SK-N-SH (cell line): ENCODE data around the gene POC5. TPM values are rescaled to one million over a fixed set of nuclear protein-coding genes. Genes with fewer than 3 reads are reported as not detected.

ENCODE experiments used
- CTCF ChIA-PET: fragments of 300-600, 350-600 bp; formaldehyde crosslinking; extraction: SDS; loops from one replicate; lab custom pipeline; 2021; lab: Yijun Ruan, JAX
- POLR2A ChIA-PET: fragments of 350-600 bp; sonication (Branson Sonifier 250); formaldehyde crosslinking; extraction: SDS; loops from one replicate; lab custom pipeline; 2020; ENCODE audit warnings: antibody characterized with exemption, inconsistent platforms; lab: Yijun Ruan, JAX
- DNase-seq: peaks from one replicate; pipeline ENCODE4 v3.0.0; 2012
- H2AFZ ChIP-seq: fragments of 200-600 bp; sonication (generic); 2 replicates; pipeline ENCODE4 v1.8.1; 2016; ENCODE audit warnings: antibody characterized with exemption, mild to moderate bottlenecking, low read depth
- H3F3A ChIP-seq: fragments of 200-600 bp; sonication (generic); replicated peaks from 2 replicates; pipeline ENCODE3; 2016; ENCODE audit warnings: antibody characterized with exemption, mild to moderate bottlenecking; ENCODE audit not compliant: insufficient read depth
- H3K27ac ChIP-seq, 2 experiments: fragments of 200-500 bp in 1 of 2; fragments of 200-600 bp in 1 of 2; sonication (Bioruptor generic) in 1 of 2; sonication (generic), shearing (Covaris generic) in 1 of 2; 2 replicates each; pipeline versions ENCODE4 v1.5.1 to v1.6.1; 2014 to 2016; ENCODE audit warnings: low read depth in 2 of 2, inconsistent platforms in 1 of 2, low read length in 1 of 2, mild to moderate bottlenecking in 1 of 2, mixed read lengths in 1 of 2
- H3K27me3 ChIP-seq: fragments of 200-600 bp; sonication (generic), shearing (Covaris generic); 2 replicates; pipeline ENCODE4 v1.6.1; 2016; ENCODE audit warnings: mixed run types; ENCODE audit not compliant: insufficient read depth
- H3K36me3 ChIP-seq, 2 experiments: fragments of 200-500 bp in 1 of 2; fragments of 200-600 bp in 1 of 2; sonication (Bioruptor generic) in 1 of 2; sonication (generic) in 1 of 2; replicated peaks in 1 of 2; 2 replicates each; pipeline versions ENCODE3 to v1.5.1; 2014 to 2016; ENCODE audit warnings: low read length in 1 of 2, mild to moderate bottlenecking in 1 of 2; ENCODE audit not compliant: insufficient read depth in 2 of 2, control insufficient read depth in 1 of 2
- H3K4me1 ChIP-seq, 2 experiments: fragments of 200-500 bp in 1 of 2; fragments of 200-600 bp in 1 of 2; sonication (Bioruptor generic) in 1 of 2; sonication (generic), shearing (Covaris generic) in 1 of 2; 2 replicates each; pipeline versions ENCODE4 v1.5.1 to v1.6.1; 2014 to 2016; ENCODE audit warnings: low read depth in 1 of 2, low read length in 1 of 2, mixed run types in 1 of 2; ENCODE audit not compliant: insufficient read depth in 2 of 2, control insufficient read depth in 1 of 2
- H3K4me2 ChIP-seq: fragments of 200-600 bp; sonication (generic), shearing (Covaris generic); 2 replicates; pipeline ENCODE4 v1.6.1; 2017; ENCODE audit warnings: mixed run types
- H3K4me3 ChIP-seq, 2 experiments: fragments of 200-500 bp in 1 of 2; fragments of 200-600 bp in 1 of 2; sonication (Bioruptor generic) in 1 of 2; sonication (generic), shearing (Covaris generic) in 1 of 2; 2 replicates each; pipeline versions ENCODE4 v1.5.1 to v1.8.1; 2014 to 2016; ENCODE audit warnings: low read depth in 2 of 2, inconsistent platforms in 1 of 2, low read length in 1 of 2, mild to moderate bottlenecking in 1 of 2, mixed read lengths in 1 of 2, moderate library complexity in 1 of 2
- H3K79me2 ChIP-seq: fragments of 200-600 bp; sonication (generic); 2 replicates; pipeline ENCODE4 v1.8.1; 2017; ENCODE audit warnings: mild to moderate bottlenecking; ENCODE audit not compliant: insufficient read depth
- H3K9ac ChIP-seq: fragments of 200-600 bp; sonication (generic); 2 replicates; pipeline ENCODE4 v1.6.1; 2017; ENCODE audit warnings: mixed run types
- H3K9me2 ChIP-seq: fragments of 200-600 bp; sonication (generic); 2 replicates; pipeline ENCODE4 v1.6.1; 2017; ENCODE audit warnings: mixed run types
- H3K9me3 ChIP-seq: fragments of 200-600 bp; sonication (generic); 2 replicates; pipeline ENCODE4 v1.6.1; 2017; ENCODE audit warnings: mixed run types, mild to moderate bottlenecking, moderate library complexity
- H4K20me1 ChIP-seq: fragments of 200-600 bp; sonication (generic); 2 replicates; pipeline ENCODE4 v1.6.1; 2017; ENCODE audit warnings: mild to moderate bottlenecking, mixed run types; ENCODE audit not compliant: insufficient read depth
- ELF1 ChIP-seq: IDR thresholded peaks from 2 replicates; pipeline ENCODE4 v1.4.0; 2012
- EZH2phosphoT487 ChIP-seq: fragments of 200-600 bp; sonication (generic); IDR thresholded peaks from 2 replicates; pipeline ENCODE4 v1.6.1; 2017; ENCODE audit warnings: low read depth, mixed run types, mild to moderate bottlenecking, antibody characterized with exemption, moderate library complexity, borderline replicate concordance
- FOXM1 ChIP-seq: IDR thresholded peaks from 2 replicates; pipeline ENCODE4 v1.4.0; 2012; ENCODE audit warnings: low read depth, mild to moderate bottlenecking
- GABPA ChIP-seq: IDR thresholded peaks from 2 replicates; pipeline ENCODE4 v1.4.0; 2012; ENCODE audit warnings: low read depth, mild to moderate bottlenecking
- NRF1 ChIP-seq: IDR thresholded peaks from 2 replicates; pipeline ENCODE4 v1.6.1; 2012; ENCODE audit warnings: low read depth, mild to moderate bottlenecking, low read length
- POLR2AphosphoS5 ChIP-seq: IDR thresholded peaks from 2 replicates; pipeline ENCODE4 v1.6.1; 2012; ENCODE audit warnings: low read depth, low read length
- RAD21 ChIP-seq: IDR thresholded peaks from 2 replicates; pipeline ENCODE4 v1.6.1; 2012; ENCODE audit warnings: mild to moderate bottlenecking, low read length
- RCOR1 ChIP-seq: fragments of 150-350 bp; IDR thresholded peaks from 2 replicates; pipeline ENCODE4 v1.6.1; 2017; ENCODE audit warnings: antibody characterized with exemption, low read length
- RFX5 ChIP-seq: IDR thresholded peaks from 2 replicates; pipeline ENCODE4 v1.6.1; 2012; ENCODE audit warnings: mild to moderate bottlenecking, improper control_type of control experiment, low read length
- SIN3A ChIP-seq: IDR thresholded peaks from 2 replicates; pipeline ENCODE4 v1.6.1; 2012; ENCODE audit warnings: low read depth, mild to moderate bottlenecking, low read length, moderate library complexity, borderline replicate concordance
- SMC3 ChIP-seq: IDR thresholded peaks from 2 replicates; pipeline ENCODE4 v1.6.1; 2012; ENCODE audit warnings: low read depth, low read length, improper control_type of control experiment
- TCF12 ChIP-seq: IDR thresholded peaks from 2 replicates; pipeline ENCODE4 v1.4.0; 2012
- YY1 ChIP-seq: IDR thresholded peaks from 2 replicates; pipeline ENCODE4 v1.4.0; 2012; ENCODE audit warnings: low read depth, mild to moderate bottlenecking
- WGBS: methylation state at CpG from one replicate; pipeline ENCODE4 v1.1.6; 2017; ENCODE audit warnings: low lambda C conversion rate; 5-methylcytosine and 5-hydroxymethylcytosine counted together
- polyA plus RNA-seq, 3 experiments: library from polyadenylated mRNA; depleted of rRNA; stranded (reverse); fragments of >200 nt; gene quantifications; 2 replicates each; pipeline ENCODE4 v1.2.3, GENCODE V29; 2012
- TF ChIP-seq, protein P1 (sequence below): fragments of 150-350 bp; IDR thresholded peaks from 2 replicates; pipeline ENCODE4 v1.6.1; 2016; ENCODE audit warnings: mild to moderate bottlenecking, low read depth, low read length
- TF ChIP-seq, protein P2 (sequence below): IDR thresholded peaks from 2 replicates; pipeline ENCODE4; 2012
- TF ChIP-seq, protein P3 (sequence below): fragments of 200-600 bp; sonication (generic); IDR thresholded peaks from 2 replicates; pipeline ENCODE4 v1.6.1; 2017; ENCODE audit warnings: antibody characterized with exemption, mild to moderate bottlenecking, moderate library complexity
- TF ChIP-seq, protein P4 (sequence below): IDR thresholded peaks from 2 replicates; pipeline ENCODE4 v1.4.0; 2012; ENCODE audit warnings: low read depth
- TF ChIP-seq, protein P5 (sequence below): fragments of 150-350 bp; IDR thresholded peaks from 2 replicates; pipeline ENCODE4 v1.6.1; 2017; ENCODE audit warnings: antibody characterized with exemption, low read length, low read depth, borderline replicate concordance

POC5 gene
- polyA plus RNA-seq, 1 of the 3 experiments (the other 2 are of a cell fraction) = 15.9 TPM

DNA sequence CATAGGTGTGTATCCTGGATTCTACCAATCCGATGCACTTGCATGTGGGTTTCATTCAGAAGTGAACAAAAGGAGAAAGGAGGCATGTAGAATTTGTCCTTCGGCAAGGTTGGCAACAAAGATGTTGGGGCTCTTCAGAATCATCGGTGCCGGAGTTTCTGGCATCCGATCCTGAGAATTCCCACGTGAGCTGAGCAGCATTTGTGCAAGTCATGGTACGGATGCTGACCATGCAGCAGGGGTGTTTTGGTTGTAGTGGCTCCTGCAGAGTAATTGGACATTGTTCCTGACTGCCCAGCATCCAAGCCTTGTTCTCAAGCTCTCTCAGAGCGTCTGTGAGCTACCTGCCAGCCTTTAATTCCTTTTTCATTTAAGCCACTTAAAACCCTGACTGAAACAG is 19.0 kb upstream of the POC5 start:
- no peak for TF ChIP-seq TCF12
- TF ChIP-seq RAD21 = no peak
- TF ChIP-seq, protein P1, sequence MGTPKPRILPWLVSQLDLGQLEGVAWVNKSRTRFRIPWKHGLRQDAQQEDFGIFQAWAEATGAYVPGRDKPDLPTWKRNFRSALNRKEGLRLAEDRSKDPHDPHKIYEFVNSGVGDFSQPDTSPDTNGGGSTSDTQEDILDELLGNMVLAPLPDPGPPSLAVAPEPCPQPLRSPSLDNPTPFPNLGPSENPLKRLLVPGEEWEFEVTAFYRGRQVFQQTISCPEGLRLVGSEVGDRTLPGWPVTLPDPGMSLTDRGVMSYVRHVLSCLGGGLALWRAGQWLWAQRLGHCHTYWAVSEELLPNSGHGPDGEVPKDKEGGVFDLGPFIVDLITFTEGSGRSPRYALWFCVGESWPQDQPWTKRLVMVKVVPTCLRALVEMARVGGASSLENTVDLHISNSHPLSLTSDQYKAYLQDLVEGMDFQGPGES = no peak
- no peak for TF ChIP-seq NRF1
- TF ChIP-seq, protein P2, sequence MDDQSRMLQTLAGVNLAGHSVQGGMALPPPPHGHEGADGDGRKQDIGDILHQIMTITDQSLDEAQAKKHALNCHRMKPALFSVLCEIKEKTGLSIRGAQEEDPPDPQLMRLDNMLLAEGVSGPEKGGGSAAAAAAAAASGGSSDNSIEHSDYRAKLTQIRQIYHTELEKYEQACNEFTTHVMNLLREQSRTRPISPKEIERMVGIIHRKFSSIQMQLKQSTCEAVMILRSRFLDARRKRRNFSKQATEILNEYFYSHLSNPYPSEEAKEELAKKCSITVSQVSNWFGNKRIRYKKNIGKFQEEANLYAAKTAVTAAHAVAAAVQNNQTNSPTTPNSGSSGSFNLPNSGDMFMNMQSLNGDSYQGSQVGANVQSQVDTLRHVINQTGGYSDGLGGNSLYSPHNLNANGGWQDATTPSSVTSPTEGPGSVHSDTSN = no peak
- no peak for TF ChIP-seq RCOR1
- TF ChIP-seq SIN3A = no peak
- no peak for TF ChIP-seq GABPA
- no peak for TF ChIP-seq ELF1
- TF ChIP-seq, protein P3, sequence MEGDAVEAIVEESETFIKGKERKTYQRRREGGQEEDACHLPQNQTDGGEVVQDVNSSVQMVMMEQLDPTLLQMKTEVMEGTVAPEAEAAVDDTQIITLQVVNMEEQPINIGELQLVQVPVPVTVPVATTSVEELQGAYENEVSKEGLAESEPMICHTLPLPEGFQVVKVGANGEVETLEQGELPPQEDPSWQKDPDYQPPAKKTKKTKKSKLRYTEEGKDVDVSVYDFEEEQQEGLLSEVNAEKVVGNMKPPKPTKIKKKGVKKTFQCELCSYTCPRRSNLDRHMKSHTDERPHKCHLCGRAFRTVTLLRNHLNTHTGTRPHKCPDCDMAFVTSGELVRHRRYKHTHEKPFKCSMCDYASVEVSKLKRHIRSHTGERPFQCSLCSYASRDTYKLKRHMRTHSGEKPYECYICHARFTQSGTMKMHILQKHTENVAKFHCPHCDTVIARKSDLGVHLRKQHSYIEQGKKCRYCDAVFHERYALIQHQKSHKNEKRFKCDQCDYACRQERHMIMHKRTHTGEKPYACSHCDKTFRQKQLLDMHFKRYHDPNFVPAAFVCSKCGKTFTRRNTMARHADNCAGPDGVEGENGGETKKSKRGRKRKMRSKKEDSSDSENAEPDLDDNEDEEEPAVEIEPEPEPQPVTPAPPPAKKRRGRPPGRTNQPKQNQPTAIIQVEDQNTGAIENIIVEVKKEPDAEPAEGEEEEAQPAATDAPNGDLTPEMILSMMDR = no peak
- no peak for TF ChIP-seq POLR2AphosphoS5

DNA sequence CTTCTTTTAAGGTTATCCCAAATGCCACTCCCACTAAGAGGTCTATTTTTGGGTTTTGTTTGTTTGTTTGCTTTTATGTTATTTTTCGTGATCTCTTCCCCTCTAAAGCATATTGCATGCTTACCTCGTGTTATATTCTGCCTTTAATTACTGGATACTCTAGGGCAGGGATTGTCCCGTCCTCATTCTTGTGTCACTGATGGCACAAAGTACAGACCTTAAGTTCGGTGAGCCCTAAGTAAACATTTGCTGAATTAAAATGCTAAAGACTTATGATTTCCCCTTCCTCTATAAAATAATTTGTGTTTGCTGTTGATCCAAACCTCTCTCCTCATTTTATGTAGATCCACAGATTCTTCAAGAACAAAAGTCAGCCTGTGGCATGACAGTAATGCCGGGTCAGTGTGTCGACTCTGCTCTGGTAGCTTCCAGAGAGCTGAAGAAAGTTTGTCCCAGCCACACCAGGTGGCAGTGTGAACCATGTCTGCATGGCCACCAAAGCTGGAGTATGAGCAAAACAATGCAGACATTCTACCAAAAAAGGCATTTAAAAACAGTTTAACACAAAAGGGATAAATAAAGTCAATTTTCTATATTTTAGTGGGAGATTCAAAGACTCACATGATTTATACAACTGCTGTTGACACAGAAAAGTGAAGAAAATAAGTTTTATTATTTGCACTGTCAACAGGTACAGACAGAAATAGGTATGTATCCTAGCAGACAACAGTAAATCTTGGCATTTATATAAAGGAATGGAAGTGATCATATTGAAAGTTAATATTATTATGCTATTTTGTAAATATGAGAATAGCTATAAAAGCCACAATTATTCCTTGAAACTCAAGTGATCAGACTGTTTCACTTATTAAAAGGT is 17.9 kb upstream of the POC5 start:
- Histone ChIP-seq H3K4me3 (no peak overlapping the region), H3K4me2 (no peak overlapping the region), H3K9me2 (no peaks in the 10 kb centered on the region), H3K9ac (no peak overlapping the region), H2AFZ (no peak overlapping the region), H3K36me3 (no peaks in the 10 kb centered on the region), H3K27me3 (no peaks in the 10 kb centered on the region), H3K79me2 (no peaks in the 10 kb centered on the region), H3K9me3 (no peaks in the 10 kb centered on the region), H4K20me1 (no peaks in the 10 kb centered on the region), H3K4me1 (no peaks in the 10 kb centered on the region; a peak in 1 of 4 replicates), H3K27ac (no peak overlapping the region), H3F3A (no peaks in the 10 kb centered on the region)
- CTCF ChIA-PET = interaction anchor here (0.6 to 4.9 kb wide), 35 partner anchors 10 to 847 kb away, joined by 3 to 62 read pairs (median 4); partner anchors contain the start of gene POC5
- TF ChIP-seq YY1 (no peak), EZH2phosphoT487 (no peak), SMC3 (peak; percentile 79), FOXM1 (no peak), RAD21 (peak; percentile 92), RFX5 (no peak), POLR2AphosphoS5 (no peak), TCF12 (no peak)
- TF ChIP-seq, protein P3 = peak; percentile 54
- TF ChIP-seq, protein P4, sequence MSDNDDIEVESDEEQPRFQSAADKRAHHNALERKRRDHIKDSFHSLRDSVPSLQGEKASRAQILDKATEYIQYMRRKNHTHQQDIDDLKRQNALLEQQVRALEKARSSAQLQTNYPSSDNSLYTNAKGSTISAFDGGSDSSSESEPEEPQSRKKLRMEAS = no peak
- TF ChIP-seq, protein P5, sequence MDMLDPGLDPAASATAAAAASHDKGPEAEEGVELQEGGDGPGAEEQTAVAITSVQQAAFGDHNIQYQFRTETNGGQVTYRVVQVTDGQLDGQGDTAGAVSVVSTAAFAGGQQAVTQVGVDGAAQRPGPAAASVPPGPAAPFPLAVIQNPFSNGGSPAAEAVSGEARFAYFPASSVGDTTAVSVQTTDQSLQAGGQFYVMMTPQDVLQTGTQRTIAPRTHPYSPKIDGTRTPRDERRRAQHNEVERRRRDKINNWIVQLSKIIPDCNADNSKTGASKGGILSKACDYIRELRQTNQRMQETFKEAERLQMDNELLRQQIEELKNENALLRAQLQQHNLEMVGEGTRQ = no peak
- POLR2A ChIA-PET = interaction anchor here (1.0 kb wide), 1 partner anchor 349 kb away, joined by 5 read pairs; no protein-coding TSS in a partner anchor
- 25% methylated on average over 6 of the region's 6 CpGs for WGBS
- DNase-seq = peak; percentile 63

More for the DNA sequence above, 19.0 kb upstream of the POC5 start:
- ChIA-PET POLR2A (no interaction called here), CTCF (interaction anchor here (0.6 to 4.9 kb wide), 13 partner anchors 9 to 682 kb away, joined by 3 to 62 read pairs (median 5); no protein-coding TSS in a partner anchor)
- DNase-seq = no peak
- no peak overlapping the region for H3K4me3 ChIP-seq
- H3K9me3 ChIP-seq = no peaks in the 10 kb centered on the region
- H3K9me2 ChIP-seq = no peaks in the 10 kb centered on the region
- no peak overlapping the region for H3K27ac ChIP-seq
- 61% methylated on average over 8 of the region's 8 CpGs for WGBS
- H3K79me2 ChIP-seq = no peaks in the 10 kb centered on the region
- H3K9ac ChIP-seq = no peak overlapping the region
- H3K27me3 ChIP-seq = no peaks in the 10 kb centered on the region
- H2AFZ ChIP-seq = no peak overlapping the region
- H3K4me2 ChIP-seq = no peak overlapping the region
- H3F3A ChIP-seq = no peaks in the 10 kb centered on the region
- H4K20me1 ChIP-seq = no peaks in the 10 kb centered on the region
- no peaks in the 10 kb centered on the region; a peak in 1 of 4 replicates for H3K4me1 ChIP-seq
- H3K36me3 ChIP-seq = no peaks in the 10 kb centered on the region
